Activated T-helper 1 cell treated with Interleukin-2 at 50 U/mL for 16 hours (primary cell): Measurements from ENCODE around the gene ANO6.

Source experiments
- DNase-seq: peaks from one replicate; pipeline ENCODE4 v3.0.0-alpha.2; 2020; ENCODE audit warnings: low read depth

ANO6 gene

DNA sequence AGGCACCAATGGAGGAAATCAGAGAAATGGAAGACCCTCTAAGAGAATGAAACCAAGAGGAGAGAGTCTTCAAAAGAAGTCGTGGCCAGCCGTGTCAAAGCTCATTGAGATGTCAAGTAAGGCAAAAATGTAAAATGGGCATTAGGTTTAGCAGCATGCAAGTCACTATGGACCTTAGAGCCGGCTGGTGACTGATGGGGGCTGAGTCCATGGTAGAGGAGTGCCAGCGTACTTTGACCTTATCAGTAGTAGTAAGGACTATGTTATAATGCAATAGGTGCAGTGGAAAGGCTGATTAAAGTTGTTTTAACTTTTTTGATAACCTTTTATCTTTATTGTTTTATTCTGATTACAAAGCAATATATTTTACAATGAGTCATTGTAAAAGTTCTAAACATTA, 66.5 kb downstream of the ANO6 start:
- DNase-seq = no peak

DNA sequence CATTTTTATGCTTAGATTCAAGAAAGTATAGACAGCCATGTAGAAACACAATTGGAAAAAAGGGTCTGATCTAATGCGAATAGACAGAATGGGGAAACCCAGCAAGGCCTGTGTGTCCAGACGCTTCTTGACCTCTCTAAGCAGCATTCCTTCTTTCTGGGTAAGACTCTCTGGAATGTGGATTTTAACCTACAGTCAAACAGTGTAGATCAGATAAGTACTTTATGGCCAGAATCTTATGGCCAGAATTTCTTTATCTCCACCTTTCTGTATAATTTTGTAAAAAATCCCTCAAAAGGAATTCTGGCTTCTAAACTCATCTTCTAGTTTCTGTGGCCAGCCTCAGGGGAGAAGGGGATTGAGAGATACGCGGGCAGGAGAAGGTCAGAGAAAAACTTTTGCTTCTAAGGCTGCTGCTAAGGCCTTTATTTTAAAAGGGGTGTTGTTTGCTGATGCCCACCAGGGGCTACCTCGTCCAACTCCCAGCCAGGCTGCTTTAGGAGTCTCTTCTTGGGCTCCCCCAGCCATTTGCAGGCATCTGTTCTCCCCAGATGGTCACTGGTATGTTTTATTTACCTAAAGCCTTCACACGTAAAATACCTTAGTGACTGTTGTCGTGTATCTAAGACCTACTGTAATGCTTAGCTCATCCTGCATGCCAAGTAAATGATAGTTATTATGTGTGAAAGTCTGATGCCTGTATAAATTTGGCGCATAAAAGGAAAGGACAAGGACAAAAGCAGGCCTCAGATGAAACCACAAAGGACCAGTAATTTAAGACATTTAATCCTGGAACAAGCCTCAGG, 68.4 kb downstream of the ANO6 start:
- no peak for DNase-seq

DNA sequence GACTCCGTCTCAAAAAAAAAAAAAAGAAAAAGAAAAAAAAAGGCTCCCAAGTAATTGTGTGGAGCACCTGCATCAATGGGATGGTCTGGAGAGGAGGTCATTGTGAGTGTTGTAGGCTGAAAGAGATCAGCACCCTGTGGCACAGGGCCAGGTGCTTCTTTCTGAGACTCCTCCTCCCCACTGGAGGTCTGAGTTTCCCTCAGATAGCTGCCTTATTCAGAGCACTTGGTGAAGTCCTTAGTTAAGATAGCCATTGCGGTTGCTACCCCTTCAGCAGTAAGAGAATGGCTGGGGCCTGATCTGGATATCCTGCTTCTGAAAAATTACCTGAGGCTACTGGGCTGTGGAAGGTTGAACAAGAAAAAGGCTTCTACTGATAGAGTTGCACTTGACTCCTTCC, 69.8 kb downstream of the ANO6 start:
- DNase-seq = no peak

DNA sequence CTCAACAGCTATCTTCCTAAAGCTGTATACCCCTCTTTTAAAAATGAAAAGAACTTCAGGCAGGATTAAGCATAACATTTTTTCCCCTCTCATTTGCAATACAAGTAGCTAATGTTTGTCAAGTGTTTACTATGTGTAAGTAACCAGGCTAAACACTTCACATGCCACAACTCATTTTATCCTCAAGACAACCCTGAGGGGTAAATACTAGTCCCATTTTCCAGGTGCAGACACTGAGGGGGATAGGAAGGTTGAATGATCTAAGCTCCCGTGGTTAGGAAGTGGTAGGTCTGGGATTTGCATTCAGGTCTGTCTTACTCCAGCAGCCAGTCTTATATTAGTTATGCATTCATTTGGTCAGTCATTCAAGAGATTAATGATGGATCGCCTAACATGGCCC, 70.7 kb downstream of the ANO6 start:
- no peak for DNase-seq

DNA sequence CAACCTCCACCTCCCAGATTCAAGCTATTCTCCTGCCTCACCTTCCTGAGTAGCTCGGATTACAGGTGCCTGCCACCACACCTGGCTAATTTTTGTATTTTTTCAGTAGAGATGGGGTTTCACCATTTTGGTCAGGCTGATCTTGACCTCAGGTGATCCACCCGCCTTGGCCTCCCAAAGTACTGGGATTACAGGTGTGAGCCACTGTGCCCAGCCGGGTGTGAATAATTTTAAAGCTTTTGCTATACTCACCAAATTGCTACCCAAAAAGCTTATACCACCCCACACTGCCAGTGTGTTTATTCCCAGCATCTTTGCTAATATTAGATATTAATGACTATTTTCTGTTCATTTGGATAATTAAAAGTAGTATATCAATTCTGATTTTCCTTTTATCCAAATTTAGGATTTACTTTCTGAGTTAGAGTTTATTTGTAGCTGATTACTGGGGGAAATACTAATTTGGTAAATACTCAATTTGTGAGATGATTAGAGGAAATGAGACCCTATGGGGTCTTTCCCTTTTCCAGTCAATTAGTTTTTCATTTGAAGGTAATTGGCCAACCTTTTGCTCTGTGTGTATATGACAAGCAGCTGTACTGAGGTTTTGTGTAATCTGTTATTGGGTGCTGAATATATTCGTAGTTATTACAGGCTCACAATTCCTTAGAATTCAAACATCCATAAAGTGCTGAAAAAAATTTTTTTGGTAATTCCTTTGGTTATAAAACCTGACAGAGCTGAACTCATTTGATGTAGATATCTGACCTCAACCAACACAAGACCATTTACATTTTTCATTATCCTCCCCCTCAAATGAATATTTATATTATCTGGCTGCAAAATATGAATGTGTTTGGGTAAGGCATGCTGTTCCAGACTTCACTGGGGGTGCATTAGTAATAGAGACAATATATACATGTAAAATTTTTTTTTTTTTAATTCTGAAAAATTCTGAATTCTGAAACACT, 73.6 kb downstream of the ANO6 start:
- no peak for DNase-seq

DNA sequence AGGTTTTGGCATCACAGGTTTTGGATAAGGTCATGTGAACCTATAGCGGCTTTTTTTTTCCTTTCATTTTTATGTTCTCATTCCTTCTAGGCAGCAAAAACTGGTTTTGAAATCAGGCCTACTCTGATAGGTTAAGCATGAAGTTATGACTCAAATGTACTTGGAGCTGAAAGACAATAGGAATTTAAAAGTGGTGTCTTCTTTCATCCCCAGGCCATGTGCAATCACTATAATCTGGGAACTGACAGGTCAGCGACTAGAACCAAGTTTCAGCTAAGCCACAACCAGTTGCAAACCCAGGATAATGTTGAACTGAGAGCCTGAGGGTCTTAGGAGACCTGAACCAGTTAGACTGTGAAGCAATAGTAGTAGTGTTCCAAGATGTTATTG, 74.3 kb downstream of the ANO6 start:
- DNase-seq = no peak

DNA sequence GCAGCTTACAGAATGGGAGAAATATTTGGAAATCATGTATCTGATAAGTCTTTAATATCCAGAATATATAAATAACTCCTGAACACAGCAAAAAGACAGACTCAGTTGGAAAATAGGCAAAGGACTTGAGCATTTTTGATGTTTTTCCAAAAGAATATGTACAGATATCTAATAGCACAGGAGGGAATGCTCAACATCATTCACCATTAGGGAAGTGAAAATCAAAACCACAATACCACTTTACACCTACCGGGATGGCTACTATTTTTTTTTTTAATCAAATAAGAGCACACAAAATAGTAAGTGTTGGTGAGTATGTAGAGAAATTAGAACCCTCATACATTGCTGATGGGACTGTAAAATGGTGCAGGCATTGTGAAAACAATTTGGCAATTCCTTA, 75.6 kb downstream of the ANO6 start:
- no peak for DNase-seq

DNA sequence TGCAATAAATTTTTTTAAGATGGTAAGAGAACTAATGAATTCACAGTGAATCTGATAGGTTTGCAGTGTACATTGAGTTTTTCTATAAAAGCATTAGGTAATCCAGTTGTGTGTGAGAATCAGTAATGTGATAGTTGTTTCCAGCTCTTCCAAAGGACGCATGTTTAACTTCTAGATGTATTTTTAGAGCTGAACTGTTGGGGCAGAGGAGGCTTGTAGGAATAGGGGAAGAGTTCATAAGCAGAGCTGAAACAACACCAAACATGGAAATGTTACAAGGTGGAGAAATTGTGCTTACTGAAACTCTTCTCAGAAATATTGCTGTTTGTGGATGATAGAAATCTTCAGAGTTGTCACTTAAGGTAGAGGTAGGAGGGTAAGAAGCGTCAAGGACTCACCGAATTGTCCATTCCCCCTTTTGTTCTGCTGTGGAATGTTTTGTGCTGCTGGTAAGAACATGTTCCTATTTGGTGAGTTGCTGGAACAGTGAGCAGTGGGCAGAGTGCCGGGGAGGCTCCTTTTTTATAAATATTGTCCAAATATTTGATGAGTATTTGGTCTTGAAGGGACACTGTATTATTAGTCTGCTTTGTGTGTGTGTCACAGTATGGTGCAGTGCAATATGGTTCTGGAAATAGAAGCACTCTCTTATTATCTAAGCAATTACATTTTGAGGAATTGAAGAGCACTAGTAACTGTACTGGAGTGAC, 76.7 kb downstream of the ANO6 start:
- no peak for DNase-seq

DNA sequence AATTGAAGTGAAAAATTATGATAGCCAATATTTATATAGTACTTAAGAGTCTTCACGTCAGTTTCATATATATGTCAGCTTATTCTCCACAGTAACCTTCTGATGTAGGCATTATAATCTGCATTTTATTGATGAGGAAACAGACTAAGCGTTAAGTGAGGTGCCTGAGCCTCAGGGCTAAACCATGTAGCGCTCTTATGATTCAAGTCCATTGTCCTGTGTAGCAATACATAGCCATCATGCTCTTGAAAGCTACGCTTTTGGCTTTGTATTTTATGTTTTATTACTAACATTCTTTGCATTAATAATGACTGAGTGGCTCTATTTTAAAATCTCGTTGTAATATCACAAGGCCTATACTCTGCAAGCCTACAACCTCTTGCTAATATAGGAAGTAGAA, 79.0 kb downstream of the ANO6 start:
- no peak for DNase-seq

DNA sequence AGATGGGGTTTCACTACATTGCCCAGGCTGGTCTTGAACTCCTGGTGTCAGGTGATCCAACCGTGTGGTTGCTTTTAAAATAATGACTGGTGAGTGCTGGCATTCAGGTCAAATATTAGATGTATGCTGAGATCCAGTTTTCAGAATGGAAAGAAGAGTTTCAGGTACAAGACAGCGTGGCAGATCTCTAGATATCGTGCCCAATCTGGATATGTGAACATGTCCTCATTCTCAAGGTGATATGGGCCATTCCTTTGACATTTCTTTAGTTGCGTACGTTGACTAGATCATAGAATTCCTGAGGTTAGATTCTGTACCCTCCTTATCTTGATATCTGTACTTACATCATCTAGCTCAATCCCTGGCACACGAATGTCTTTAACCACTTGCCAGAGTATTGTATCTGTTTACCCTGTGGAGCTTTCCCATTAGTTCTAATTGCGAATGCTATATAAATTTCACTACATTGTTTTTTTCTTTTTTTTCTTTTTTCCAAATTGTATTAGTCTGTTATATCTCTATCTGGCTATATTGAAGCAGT, 80.2 kb downstream of the ANO6 start:
- no peak for DNase-seq

DNA sequence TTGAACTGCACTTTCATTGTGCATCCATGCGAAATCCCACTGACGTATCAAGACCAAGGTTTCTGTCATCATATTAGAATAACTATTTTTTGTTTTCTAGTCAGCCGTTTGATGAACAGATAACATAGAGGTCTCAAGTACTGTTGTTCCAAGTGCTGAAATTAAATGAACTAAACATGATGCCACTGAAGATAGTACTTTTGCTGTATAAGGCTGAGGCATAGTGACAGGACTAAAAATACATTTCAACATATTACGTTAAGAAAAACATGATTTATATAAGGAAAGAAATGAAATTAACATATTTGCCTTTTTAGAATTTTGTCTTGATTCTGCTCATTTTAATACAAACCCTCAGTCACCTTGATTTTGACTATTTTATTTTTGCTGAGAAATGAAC, 82.2 kb downstream of the ANO6 start:
- no peak for DNase-seq

DNA sequence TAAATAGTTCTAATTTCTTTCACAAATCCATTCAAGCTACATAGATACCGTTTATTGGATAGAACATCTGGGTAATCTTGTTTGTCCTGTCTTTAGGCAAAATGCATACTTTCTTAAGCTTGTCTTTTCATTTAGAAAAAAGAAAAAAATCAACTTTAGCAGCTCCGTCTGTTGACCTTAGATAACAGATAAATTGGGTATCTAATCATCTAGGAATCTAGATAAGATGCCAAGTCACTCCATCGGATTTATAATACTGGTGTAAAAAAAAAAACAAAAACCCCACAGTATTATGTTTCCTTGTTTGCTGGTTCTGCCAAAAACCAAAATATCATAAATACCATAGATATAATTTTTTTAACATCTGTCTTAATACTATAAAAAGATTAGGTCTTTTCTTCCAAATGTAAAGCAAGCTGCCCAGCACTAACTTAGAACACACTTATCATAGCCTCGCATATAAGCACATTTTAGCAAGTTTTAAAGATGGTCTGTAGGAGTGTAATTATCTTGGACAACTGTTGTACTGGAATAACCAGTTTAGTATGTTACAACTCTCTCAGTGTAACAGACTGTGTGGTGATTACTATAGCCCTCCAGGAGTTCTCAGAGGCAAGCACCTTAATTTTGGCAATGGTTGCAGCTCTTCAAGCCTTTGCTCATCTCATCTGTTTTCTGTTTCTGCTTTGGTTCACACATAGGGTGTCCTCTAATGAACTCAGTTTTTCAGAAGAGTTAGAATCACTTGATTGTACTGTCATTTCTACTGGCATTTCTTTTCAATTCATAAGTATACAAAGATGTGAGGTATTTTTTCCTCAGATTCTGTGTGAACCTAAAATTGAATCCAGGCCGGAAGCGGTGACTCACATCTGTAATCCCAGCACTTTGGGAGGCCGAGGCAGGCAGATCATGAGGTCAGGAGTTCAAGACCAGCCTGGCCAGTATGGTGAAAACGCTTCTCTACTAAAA, 83.1 kb downstream of the ANO6 start:
- DNase-seq = no peak

DNA sequence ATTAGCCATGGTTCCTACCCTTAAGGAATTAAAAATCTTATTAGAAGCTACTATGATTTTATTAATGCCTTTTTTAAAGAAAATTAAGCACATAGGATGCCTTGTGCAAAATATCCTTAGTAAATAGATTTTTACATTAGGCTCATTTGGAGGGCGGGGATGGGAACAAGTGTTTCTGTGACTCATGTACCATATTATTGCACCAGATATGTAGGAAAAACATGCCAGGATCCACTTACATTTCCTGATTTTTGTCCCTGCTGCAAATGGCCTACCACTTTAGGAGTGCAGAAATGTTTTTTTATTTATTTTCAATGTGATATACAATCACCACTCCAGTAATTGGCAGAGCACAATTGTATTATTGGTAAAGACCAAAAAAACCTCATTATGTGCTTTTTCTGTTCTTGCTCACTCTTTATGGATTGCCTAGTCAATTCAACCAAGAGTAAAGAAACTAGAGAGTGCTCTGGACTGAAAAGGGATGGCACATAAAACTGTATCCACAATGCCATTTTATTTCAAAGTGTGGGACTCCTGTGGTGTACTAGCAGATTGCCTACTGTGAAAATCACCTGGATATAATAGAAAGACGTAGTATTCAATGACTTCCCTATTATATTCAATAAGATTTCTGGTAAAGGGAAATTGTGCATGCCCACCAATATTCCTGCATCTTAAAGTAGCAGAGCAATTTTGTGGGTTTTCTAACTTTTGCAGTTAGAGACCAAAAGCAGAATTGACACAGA, 86.9 kb downstream of the ANO6 start:
- DNase-seq = no peak

DNA sequence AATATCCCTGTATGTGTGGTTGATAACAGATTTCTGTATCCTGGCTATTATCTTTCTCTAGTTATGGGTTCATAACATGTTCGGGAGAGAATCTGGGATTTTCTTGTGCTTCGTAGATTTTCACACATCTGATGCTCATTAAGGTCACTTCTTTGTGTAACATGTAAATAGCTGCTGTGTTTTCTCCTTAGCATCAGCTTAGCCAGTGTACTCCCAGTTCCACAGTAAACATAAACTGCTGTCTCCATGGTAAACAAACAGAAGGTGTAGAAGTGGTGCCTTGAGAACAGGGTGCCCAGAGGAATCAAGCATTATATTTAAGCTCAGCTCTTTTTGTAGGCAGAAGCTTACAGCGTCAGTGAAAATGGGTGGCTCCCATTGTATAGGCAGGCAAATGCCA, 88.0 kb downstream of the ANO6 start:
- no peak for DNase-seq

DNA sequence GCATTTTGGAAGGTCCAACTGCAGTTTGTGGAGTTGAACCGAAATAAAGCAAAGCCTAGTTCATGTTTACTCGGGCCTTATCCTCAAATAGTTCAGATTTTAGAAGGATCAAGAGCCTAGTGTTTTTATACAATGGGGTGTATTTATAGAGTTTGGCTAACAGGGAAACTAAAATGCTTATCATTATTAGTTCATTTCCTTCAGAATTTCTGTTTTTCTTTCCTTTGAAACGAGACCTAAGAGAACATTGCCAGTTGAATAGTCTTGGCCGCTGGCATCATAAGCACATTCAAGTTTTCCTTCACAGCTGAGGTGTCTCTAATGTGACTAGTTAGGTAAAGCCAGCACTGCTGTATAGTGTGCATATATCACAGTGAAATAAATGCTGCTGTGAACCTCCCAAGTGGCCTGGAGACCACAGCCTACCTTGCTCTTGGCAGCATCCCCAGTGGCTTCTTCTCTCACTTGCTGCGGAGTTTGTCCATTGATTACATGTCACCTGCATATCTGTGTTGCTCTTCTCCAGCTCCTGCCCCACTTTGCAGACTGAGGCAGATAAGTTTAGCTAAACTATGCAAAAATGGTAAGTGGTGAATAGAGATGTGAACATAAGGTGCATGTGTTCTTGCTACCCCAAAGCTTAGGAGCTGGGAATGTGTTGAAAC, 88.8 kb downstream of the ANO6 start:
- no peak for DNase-seq

DNA sequence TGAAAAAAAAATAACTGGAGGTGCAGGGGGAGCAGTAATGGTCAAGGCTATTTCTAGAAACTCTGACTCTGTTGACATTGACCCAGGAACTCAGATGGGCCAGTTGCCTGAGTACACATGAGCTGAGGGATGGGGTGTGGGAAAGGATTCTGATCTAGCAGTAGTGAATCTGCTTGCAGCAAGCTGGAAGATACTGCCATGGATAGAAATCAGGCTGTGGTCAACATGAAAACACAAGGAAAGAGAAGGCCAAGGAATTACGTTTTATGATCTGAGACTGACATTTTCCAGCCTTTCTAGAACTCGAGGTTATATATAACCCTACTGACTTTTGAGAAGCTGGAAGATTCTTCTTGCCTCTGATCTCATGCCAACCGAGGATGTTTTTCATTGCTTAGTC, 90.0 kb downstream of the ANO6 start:
- no peak for DNase-seq

DNA sequence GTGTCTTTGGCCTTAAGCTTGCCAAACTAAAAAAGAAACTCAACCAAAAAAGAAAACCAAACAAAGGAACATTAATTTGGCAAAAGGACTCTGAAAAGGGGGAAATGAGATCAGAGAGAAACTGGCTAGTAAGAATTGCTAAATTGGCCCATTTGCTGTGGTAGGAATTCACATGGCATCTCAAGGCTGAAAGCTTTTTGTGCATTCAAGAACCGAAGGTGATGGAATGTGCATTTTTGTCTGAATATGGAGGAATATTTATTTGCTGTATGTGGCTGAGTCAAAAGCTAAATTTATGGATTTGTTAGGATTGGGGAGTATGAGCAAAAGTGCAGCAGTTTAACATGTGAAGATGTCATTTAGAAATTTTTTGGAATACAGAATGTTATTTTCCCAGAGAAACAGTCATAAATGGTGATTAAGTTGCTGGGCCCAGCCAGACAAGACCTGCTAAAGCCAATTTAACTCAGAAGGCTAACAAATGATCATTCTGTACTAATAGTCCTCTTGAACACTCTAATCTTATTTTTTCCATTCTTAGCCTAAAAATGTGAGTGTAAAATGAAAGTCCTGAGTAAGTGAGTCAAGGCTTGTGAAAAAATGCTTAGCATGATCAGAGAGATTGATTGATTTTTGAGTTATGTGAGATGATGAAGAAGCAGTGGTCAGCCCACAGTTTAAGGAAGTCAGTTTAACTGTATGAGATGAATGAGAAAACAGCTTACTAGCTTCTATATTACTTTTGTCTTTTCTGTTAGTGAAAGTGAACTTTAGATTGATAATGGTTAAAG, 94.1 kb downstream of the ANO6 start:
- DNase-seq = no peak

DNA sequence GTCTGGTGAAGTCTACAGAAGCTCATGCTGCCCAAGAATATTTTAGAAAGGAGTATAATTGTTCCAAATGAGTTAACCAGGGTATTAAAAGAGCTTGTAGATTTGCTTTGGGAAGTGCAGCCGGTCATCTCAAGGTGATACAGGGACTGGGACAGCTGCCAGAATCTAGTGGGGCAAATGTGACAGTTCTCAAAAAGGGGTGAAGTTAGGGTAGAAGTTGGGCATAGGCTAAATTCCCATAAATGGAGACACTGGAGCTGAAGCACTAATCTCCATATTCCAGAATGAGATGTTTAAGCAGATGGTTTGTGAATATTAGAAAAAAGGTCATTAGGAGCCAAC, 94.7 kb downstream of the ANO6 start:
- DNase-seq = no peak

DNA sequence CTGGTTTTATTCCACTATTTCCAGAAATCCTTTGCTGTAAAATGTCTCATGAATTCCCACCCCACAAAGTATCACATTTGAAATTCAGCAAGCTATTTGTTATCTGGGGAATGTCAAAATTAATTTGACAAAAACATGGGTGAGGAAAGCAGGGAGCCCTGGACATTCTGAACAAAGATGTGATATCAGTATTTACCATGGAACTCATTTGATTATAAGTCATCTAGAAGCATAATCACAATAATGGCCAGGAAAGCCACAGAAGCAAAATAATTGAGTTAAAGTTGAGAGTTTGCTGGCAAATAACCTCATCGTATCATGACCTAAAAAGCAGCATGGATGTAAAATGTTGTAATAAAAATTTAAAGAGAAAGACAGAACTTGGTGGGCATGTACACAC, 96.1 kb downstream of the ANO6 start:
- DNase-seq = no peak
